CD4-positive, alpha-beta T cell treated with Interleukin-12 subunit alpha and Interleukin-12 subunit beta, for 1 hour (primary cell): Measurements from ENCODE around the gene RASD2.

ENCODE experiments used
- DNase-seq: peaks from one replicate; pipeline ENCODE4 v3.0.0-alpha.2; 2020

The RASD2 gene

GRCh38 chr22:35542157-35542938, 1.7 kb downstream of the RASD2 start:
- DNase-seq: no peak

DNA sequence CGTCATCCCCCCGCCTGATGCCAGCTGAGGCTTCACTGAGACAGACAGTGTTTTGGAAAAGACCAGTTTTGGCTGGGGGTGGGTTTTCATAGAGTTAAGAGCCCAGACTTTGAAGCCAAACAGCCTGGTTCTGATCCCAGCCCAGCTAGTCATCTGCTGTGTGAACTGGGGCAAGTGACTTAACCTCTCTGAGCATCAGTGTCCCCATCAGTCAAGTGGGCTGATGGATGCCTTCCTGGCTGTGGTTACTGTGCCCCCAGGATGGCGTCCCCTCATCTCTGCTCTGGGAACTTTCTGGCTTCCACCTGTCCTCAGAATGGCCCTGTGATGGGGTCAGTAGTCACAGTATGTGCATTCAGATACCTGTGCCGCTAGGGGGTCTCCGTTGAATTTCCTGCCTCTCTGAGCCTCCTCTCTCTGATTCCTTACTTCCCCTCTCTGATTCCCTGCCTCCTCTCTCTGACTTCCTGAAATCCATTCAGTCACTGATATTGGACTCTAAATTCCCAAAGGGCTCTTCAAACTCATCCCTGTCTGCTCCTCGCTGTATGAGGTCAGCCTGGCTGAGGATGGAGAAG, 2.4 kb downstream of the RASD2 start:
- DNase-seq: no peak

DNA sequence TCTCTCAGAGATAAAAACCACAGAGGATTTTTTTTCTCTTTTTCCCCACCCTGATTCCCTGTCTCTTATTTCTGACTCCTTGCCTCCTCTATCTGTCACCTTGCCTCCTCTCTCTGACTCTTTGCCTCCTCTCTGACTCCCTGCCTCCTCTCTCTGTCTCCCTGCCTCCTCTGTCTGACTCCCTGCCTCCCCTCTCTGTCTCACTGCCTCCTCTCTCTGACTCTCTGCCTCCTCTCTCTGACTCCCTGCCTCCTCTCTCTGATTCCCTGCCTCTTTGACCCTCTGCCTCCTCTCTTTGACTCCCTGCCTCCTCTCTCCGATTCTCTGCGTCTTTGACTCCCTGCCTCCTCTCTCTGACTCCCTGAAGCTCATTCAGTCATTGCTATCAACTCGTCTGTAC, 3.1 kb downstream of the RASD2 start:
- DNase-seq: no peak

DNA sequence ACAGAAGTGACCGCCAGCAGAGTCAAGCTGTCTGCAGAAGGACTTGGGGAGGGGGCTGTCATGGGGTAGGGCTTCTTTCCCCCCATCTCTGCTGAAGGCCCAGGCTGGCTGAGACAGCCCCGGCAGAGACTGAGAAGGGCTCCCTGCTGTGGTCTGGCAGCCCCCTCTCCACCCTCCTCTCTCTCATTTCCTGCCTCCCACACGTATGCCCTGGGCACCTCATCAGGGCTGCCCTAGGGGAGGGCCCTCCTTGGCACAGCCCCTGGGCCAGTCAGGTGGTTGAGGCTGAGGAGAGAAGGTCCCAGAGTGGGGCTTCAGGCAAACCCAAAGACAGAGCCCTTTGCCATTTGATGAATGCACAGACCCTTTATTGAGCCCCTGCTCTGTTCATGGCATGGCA, 3.6 kb downstream of the RASD2 start:
- no peak for DNase-seq

- no peak for DNase-seq
Observed at GRCh38 chr22:35544827-35545226, 4.2 kb downstream of the RASD2 start.

DNA sequence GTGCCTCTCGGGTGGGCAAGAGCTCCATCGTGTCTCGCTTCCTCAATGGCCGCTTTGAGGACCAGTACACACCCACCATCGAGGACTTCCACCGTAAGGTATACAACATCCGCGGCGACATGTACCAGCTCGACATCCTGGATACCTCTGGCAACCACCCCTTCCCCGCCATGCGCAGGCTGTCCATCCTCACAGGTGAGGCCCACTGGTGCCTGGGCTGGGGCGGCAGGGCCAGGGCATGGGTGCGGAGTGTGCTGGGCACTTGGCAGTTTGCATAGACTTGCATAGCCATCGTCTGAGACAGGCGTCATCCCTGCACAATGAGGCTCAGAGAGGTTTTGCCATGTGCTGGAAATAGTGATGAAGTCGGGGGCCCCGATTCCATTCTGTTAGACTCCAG, 6.3 kb downstream of the RASD2 start:
- DNase-seq: no peak

- no peak for DNase-seq
Observed at GRCh38 chr22:35547987-35548721, 7.5 kb downstream of the RASD2 start.

DNA sequence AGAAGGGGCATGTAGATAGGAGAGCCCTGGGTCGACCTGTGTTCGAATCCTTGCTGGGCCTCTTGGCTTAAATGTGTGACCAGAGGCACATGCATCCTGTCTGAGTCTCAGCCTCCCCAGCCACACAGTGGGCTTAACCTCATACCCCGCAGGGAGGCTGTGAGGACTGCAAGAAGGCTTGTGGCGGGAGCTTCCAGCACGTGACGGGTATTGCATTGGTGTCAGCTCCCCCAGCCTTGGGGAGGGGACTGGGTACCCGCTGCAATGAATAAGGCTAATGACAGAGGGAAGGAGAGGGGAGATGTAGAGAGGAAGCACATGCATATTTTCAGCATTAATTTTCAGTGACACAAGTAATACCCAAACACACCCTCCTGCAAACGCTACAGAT, 8.1 kb downstream of the RASD2 start:
- no peak for DNase-seq

GRCh38 chr22:35549328-35549727, 8.7 kb downstream of the RASD2 start:
- no peak for DNase-seq

- DNase-seq: no peak
Observed at GRCh38 chr22:35551549-35552177, 11.0 kb downstream of the RASD2 start.

DNA sequence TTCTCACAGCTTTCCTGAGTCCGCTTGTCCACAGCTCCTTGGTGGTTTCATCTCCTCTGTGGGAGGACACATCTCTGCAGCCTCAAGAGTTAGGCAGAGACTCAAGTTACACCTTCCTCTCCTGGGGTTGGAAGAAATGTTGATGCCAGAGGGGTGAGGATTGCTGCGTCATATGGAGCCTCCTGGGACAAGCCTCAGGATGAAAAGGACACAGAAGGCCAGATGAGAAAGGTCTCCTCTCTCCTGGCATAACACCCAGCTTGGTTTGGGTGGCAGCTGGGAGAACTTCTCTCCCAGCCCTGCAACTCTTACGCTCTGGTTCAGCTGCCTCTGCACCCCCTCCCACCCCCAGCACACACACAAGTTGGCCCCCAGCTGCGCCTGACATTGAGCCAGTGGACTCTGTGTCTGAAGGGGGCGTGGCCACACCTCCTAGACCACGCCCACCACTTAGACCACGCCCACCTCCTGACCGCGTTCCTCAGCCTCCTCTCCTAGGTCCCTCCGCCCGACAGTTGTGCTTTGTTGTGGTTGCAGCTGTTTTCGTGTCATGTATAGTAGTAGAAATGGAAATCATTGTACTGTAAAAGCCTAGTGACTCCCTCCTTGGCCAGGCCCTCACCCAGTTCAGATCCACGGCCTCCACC, 11.7 kb downstream of the RASD2 start:
- peak; percentile 83 for DNase-seq

DNA sequence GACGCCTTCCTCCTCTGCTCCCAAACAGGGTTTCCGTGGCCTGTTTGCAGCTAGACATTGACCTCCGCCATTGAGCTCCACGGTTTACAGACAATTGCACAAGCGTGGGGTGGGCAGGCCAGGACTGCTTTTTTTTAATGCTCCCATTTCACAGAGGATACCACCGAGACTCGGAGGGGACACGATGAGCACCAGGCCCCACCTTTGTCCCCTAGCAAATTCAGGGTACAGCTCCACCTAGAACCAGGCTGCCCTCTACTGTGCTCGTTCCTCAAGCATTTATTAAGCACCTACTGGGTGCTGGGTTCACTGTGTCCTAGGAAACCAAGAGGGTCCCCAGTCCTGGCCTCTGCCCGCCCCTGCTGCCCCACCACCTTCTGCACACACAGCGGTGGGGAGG, 12.2 kb downstream of the RASD2 start:
- no peak for DNase-seq

DNA sequence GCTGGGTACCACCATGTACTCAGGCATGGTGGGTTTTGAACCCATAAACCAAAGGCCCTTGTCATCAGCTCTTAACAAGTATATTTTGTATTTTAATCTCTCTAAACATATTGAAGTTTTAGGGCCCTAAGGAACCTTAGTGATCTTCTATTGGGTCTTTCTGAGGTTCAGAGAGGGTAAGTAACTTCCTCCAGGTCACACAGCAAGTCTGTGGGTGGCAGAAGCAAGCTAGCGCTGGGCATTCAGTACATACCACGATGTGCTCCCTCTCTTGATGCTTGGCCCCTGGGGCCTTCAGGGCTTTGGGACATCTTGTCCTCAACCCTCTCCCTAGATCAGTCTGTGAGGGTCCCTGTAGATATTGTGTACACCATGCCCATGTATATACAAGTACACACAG, 12.7 kb downstream of the RASD2 start:
- no peak for DNase-seq

DNA sequence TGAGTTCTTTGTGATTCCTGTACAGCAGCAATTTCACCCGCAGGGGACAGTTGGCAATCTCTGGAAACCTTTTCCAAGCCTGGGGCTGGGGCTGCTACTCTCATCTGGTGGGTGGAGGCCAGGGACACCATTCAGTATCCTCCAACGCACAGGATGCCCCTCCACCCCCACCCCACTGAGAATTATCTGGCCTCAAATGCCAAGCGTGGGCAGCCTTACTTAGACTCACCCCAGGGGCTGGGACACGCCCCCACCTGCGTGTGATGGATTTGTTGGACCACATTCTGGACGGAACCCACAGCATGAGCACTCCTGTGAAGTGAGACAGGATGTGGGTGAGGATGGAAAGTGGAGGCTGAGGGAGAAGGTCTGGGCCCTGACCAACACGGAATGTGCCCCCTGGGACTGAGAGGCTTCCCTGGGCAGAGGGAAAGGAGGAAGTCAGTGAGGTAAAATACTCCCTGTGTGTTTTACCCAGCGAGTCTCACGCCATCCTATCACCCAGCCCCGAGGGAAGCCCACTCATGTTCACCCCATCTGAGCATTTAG, 13.7 kb downstream of the RASD2 start:
- DNase-seq: no peak

DNA sequence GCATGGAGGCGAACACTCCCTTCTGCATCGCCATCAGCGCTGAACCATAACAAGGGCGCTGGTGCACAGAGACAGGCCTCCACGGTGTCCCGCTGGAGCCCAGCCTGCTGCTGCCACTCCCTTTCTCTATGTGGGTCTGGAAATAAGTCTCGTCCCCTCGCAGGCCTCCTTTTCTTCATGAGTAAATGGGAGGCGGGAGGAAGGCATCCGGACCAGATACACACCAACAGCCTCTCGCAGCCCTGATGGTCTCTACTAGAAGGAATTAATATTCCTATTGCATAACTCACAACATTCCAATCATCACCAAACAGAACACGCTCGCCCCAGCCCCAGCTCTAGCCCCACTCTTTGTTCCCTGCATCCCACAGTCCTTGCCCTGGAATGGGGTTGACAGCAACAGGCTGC, 14.9 kb downstream of the RASD2 start:
- no peak for DNase-seq

- DNase-seq: no peak
Observed at GRCh38 chr22:35555946-35556547, 15.4 kb downstream of the RASD2 start.

DNA sequence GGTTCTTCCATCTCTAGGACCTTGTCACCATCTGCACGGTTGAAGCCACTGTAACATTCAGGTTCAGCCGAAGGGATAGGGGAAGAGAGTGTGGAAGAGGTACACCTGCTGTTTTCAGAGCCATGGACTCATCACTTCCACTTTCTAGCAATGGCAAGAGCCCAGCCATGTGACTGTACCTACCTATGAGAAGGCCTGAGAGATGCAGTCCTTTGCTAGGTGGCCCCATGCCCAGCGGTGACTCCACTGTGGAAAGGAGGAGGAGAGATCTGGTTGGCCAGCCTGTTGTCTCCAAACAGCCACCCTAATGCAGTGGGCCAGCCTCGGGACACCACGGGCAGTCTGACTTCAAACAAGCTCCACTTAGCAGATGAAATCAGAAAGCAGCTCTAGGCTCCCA, 16.0 kb downstream of the RASD2 start:
- DNase-seq: no peak

DNA sequence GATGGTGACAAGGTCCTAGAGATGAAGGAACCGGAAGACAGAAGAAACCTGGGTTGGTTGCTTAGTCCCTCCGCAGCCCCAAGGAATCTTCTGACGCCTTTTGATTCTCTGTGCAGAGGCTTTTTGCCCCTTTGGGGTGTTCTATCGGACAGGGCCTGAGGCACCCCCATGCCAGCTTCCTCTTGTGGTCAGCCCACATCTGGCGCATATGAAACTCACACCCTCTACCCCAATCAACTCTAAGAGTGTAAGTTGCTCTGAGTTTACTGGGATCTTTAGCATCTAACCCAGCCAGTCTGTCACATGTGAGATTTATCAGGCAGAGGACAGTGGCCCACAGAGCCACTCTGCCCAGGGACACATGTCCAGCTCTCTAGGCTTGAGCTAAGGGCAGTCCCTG, 17.4 kb downstream of the RASD2 start:
- no peak for DNase-seq

DNA sequence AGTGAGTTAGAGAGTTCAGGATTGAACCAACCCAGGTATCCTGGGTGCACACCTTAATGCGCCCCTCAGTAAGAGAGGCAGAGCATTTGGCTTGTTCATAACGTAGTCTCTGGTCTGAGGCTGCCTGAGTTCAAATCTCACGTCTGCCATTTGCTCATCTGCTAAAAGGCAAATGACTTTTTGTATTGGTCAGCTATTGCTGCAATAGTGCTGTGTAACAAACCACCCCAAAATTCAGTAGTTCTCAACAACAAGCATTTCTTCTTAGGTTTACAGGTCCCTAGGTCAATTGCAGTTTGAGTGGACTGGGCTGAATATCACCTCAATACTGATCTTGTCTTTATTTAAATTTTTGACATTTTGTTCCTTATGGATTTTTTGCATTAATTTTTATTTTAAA, 18.1 kb downstream of the RASD2 start:
- no peak for DNase-seq

GRCh38 chr22:35559354-35560005, 18.8 kb downstream of the RASD2 start:
- no peak for DNase-seq

DNA sequence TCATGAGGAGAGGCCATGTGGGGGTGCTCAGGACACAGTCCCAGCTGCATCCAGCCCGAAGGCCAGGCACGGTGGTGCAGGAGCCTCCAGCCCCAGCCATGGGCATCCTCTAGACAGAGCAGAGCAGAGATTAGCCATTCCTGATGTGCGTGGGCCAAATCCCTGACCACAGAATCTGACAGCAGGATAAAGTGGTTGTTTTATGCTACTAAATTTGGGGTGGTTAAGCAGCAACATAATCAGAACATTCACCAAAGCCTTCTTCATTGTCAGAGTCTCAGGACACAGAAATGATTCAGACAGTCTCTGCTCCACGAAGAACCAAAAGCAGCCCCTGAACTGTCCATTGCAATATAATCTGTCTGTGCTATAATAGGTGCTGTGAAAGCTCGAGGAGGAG, 19.7 kb downstream of the RASD2 start:
- no peak for DNase-seq

- no peak for DNase-seq
Observed at GRCh38 chr22:35560824-35561223, 20.2 kb downstream of the RASD2 start.
